AG09319 (cell line): ENCODE data around the gene SAFB2.

ENCODE experiments used
- DNase-seq: peaks from one replicate; pipeline ENCODE4 v3.0.0-alpha.2; 2010; ENCODE audit warnings: low read depth; ENCODE audit errors: extremely low read depth
- TF ChIP-seq, protein P1 (sequence below): IDR thresholded peaks from 2 replicates; pipeline ENCODE4 v1.5.1; 2011; ENCODE audit warnings: low read depth, mild to moderate bottlenecking, inconsistent platforms, low read length, moderate library complexity

SAFB2 gene

DNA sequence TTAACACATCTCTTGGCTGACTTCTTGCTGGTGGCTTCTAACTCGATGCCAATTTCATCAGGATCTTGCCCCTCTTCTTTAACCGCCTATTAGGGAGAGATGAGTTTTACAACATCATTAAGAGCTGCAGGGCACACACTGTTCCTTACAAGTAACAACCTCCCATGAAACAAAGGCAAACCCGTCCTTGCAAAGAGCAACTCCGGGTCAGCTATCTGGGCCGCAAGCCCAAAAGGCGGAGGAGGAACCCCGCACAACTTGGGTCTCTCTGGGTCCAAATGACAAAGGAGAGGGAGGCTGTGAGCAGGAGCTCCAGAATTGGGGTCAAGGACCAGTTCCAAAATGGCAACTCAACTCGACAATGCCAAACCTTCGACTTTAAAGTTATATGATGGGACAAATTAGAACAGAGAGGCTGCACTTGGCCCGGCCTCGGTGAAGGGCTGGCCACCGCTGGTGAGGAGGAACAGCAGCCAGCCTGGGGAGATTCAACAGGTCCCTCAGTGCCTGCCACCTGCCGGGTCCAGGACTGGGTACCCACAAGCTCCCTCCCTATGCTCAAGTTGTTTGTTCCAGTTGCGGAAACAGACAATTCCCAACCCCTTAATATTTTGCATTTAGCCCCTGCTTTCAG, 1.1 kb downstream of the SAFB2 start:
- no peak for DNase-seq
- TF ChIP-seq, protein P1, sequence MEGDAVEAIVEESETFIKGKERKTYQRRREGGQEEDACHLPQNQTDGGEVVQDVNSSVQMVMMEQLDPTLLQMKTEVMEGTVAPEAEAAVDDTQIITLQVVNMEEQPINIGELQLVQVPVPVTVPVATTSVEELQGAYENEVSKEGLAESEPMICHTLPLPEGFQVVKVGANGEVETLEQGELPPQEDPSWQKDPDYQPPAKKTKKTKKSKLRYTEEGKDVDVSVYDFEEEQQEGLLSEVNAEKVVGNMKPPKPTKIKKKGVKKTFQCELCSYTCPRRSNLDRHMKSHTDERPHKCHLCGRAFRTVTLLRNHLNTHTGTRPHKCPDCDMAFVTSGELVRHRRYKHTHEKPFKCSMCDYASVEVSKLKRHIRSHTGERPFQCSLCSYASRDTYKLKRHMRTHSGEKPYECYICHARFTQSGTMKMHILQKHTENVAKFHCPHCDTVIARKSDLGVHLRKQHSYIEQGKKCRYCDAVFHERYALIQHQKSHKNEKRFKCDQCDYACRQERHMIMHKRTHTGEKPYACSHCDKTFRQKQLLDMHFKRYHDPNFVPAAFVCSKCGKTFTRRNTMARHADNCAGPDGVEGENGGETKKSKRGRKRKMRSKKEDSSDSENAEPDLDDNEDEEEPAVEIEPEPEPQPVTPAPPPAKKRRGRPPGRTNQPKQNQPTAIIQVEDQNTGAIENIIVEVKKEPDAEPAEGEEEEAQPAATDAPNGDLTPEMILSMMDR: no peak

DNA sequence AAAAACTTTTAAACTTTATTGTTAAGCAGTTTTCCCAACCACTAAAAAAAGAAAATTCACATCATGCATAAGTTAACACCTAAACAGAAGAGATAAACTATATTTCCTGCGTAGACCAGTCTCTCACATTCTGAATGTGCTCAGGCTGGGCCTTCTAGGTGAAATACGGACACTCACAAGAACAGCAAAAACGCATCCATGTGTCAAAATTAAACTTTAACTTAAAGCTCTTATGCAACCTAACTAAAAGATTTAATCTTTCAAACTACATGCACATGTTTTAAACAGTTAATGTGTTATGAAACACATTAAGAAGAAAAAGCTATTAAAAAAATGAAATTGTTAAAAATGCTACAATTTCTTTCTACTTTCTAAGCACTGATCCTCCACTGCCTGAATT, 2.6 kb downstream of the SAFB2 start:
- no peak for DNase-seq
- TF ChIP-seq, protein P1: no peak

DNA sequence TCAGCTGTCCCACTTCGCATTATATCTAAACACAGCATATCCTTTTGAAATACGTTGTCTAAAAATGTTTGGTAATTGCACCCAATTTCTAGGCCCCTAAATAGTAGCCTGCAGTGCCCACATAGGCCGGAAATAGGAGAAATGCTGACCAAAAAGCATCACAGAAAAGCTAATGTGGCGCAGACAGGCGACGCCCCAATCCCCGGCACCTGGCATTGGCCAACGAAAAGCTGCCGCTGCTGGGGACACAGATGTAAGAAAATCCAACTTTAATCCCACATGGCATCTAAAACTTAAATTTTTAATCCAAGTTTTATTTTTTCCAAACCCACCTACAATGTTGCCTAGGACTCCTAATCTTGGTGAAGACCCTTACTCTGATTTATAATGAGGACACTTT, 4.0 kb downstream of the SAFB2 start:
- TF ChIP-seq, protein P1: no peak
- no peak for DNase-seq

DNA sequence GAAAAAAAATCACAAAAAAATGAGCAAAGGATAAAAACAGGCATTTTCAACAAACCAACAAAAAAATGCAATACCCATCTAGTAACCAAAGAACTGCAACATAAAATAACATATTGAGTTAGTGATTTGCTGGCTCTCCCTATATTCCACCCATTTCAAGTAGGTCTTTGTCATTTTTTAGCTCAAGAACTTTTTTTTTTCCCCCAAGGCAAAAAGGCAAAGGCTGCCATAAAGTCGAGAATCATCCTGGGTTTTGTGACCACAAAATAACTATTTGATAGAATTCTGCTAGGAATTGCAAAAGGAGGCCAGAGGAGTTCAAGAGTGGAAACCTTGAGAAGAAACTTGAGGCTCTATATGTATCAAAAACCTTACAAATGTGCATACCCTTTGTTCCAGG, 5.5 kb downstream of the SAFB2 start:
- TF ChIP-seq, protein P1: no peak
- DNase-seq: no peak

DNA sequence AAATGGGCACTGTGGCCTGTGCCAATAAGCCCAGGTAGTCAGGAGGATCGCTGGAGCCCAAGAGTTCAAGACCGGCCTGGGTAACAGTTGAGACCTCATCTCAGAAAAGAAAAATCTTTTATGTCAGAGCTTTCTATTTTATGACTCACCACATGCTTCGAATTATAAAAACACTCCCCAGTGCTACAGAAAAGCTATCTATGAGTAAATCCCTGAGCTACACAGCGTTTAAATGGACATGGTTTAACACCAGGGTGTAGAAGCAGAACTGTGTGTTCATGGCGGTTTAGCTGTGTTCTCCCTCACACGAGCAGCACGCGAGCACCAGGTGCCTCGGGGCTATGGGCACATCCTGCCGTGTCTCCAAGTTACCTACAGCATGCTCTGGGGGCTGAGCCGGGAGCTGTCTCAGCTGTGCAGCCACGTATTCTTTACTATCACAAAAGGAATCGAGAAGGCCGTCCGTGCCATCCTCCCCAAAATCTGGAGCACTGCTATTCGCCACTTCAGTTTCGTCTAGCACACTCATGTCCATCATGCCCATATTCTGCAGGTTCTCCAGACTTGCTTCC, 6.7 kb downstream of the SAFB2 start:
- no peak for DNase-seq
- TF ChIP-seq, protein P1: no peak

DNA sequence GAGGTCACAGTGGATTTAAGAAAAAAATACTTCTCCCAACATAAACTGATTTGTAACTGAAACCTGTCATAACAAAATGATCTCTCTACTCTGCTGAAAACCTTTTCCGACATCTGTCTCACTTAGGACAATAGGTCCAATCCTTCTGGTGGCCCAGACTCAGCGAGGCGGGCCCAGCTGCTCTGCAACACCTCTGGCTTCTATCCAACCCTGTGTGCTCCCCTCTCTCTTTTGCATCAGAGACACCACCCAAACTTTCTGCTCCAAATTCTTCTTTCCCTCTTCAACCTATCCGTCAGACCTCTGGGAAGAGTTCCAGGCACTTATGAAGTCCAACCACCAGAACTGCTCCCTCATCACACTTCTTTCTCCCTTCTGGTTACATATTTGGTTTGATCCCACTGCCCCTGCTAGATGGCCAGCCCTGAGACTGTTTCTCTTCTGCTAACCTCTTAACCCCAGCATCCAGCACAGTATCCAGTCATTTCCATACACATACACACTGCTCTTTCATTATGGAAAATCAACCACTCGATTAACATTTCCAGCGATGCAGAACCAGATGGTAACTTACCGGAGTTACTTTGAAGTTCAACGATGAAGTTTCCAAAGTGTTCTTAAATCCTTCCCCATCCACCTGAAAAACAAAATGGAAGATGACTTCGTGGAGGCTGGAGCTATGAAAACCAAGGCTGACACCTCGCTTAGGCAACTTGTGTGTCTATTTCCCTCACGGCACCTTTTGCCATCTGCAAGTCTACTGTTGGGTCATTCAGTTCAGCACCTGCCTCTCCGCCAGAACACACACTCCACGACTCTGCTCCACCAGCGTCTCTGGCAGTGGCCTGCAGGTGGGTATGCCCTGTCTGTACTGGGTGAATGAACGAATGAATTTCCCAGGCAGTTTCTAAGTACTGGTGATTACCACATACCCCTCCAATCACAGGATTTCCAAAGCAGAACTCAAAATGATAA, 9.4 kb downstream of the SAFB2 start:
- TF ChIP-seq, protein P1: no peak
- no peak for DNase-seq
